Ectodermal cell (in vitro differentiated cells): ENCODE results near the gene GRHL3.
"Not testable (repeated sequence)": the region's sequence is repeated elsewhere in the genome, so short reads cannot be mapped to it uniquely, and the experiment has no call there.

Experiments used
- H3K27ac ChIP-seq: 2 replicates; pipeline ENCODE4 v1.7.0; 2013; ENCODE audit warnings: mild to moderate bottlenecking, low read depth, low read length; ENCODE audit not compliant: insufficient read depth, poor library complexity, severe bottlenecking
- H3K27me3 ChIP-seq: 2 replicates; pipeline ENCODE4 v1.7.0; 2013; ENCODE audit warnings: mild to moderate bottlenecking, low read length; ENCODE audit not compliant: insufficient read depth, control insufficient read depth, poor library complexity, severe bottlenecking
- H3K36me3 ChIP-seq: one replicate; pipeline ENCODE4 v1.7.0; 2013; ENCODE audit warnings: low read length; ENCODE audit not compliant: control insufficient read depth, insufficient read depth
- H3K4me1 ChIP-seq: one replicate; pipeline ENCODE4 v1.7.0; 2013; ENCODE audit warnings: low read length; ENCODE audit not compliant: control insufficient read depth, insufficient read depth
- H3K4me3 ChIP-seq: 2 replicates; pipeline ENCODE4 v1.7.0; 2013; ENCODE audit warnings: low read depth, low read length, control low read depth; ENCODE audit not compliant: insufficient read depth
- H3K9me3 ChIP-seq: 2 replicates; pipeline ENCODE4 v1.7.0; 2013; ENCODE audit warnings: mild to moderate bottlenecking, low read length, moderate library complexity; ENCODE audit not compliant: control insufficient read depth
- WGBS, 2 experiments: methylation state at CpG; one replicate each; pipeline ENCODE4 v1.1.7; 2013; ENCODE audit warnings: missing lambda C conversion rate in 2 of 2; 5-methylcytosine and 5-hydroxymethylcytosine counted together

The GRHL3 gene

DNA sequence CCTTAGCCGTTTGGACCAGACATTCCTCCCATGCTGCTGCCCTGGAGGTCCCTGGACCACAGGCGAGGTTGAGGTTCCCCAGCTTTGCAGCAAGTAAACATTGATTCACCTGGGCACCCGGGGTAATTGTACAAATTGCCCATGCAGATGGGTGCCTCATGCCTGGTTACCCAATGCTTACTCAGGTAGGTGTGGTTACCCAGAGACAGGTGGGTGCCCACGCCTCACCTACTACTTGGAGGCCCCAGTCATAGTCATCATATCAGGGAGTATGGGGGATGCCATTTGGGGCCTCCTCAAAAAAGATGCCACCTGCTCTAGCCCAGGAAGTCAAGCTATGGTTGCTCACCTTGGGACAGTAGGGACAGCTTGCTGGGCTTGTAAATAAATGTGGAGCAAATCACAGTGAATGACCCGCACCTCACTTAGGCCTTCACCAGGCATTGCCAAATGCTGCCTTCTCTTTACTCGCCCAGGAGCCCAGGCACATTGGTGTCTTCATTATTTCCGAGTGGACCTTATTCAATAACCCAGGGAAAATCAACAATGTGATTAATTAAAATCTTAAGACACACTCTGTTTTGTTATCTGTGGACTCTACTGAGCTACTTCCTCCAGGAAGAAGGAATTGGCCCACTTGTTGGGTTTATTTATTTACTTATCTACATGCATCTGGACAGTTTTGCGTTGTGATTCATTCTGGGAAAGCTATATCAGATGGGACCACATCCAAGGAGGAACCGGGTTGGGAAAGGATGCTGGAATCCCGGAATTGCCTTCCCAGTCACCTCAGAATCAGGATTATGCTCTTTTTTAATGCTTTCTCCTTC lies 35.6 kb upstream of the GRHL3 start:
- Histone ChIP-seq H3K36me3 (no peaks in the 10 kb centered on the region), H3K27me3 (peaks cover 31% of the 10 kb centered on the region), H3K4me3 (no peak overlapping the region), H3K4me1 (peaks cover 5% of the 10 kb centered on the region), H3K27ac (no peak overlapping the region), H3K9me3 (no peaks in the 10 kb centered on the region)
- 88 to 89% methylated on average over 10 of the region's 10 CpGs for WGBS, 2 experiments

DNA sequence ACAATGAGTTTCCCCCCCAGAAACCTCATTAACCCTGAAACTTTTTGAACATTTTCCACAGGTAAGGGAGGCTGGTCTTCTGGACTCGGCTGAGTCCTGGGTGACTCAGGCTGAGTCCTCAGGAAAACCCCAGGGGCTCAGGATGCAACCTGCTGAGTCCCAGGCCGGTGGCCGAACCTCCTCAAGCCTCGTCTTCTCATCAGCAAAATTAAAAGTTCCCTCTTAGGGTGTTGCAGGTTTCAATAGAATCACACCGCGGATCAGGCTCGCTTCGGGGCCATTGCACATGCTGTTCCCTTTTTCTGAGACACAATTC lies 35.0 kb upstream of the GRHL3 start:
- Histone ChIP-seq H3K27me3 (peaks cover 36% of the 10 kb centered on the region), H3K36me3 (no peaks in the 10 kb centered on the region), H3K4me1 (peaks cover 5% of the 10 kb centered on the region), H3K9me3 (no peaks in the 10 kb centered on the region), H3K4me3 (no peak overlapping the region), H3K27ac (no peak overlapping the region)
- WGBS, 2 experiments, result 86 to 92% methylated on average over 8 of the region's 8 CpGs

DNA sequence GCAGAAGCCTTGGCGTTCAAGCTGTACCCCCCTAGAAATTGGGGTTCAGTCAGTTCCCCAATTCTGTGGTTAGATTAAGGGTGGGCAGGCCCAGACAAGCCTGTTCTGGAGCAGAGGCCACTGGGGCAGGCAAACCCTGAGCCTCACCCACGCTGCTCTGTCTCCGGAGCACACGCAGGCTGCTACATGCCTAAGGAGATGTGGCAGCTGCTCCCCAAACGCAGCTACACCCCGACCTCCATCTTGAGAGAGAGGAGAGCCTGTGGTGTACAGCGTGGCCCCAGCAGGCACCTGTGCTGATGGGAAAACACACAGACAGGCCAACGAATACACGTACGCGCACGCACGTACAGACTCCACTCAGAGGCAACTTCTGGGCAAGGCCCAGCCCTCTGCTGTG lies 33.9 kb upstream of the GRHL3 start:
- Histone ChIP-seq H3K9me3 (no peaks in the 10 kb centered on the region), H3K4me1 (peaks cover 5% of the 10 kb centered on the region), H3K27me3 (peaks cover 46% of the 10 kb centered on the region), H3K27ac (no peak overlapping the region), H3K36me3 (no peaks in the 10 kb centered on the region), H3K4me3 (no peak overlapping the region)
- 95 to 97% methylated on average over 13 of the region's 13 CpGs for WGBS, 2 experiments

DNA sequence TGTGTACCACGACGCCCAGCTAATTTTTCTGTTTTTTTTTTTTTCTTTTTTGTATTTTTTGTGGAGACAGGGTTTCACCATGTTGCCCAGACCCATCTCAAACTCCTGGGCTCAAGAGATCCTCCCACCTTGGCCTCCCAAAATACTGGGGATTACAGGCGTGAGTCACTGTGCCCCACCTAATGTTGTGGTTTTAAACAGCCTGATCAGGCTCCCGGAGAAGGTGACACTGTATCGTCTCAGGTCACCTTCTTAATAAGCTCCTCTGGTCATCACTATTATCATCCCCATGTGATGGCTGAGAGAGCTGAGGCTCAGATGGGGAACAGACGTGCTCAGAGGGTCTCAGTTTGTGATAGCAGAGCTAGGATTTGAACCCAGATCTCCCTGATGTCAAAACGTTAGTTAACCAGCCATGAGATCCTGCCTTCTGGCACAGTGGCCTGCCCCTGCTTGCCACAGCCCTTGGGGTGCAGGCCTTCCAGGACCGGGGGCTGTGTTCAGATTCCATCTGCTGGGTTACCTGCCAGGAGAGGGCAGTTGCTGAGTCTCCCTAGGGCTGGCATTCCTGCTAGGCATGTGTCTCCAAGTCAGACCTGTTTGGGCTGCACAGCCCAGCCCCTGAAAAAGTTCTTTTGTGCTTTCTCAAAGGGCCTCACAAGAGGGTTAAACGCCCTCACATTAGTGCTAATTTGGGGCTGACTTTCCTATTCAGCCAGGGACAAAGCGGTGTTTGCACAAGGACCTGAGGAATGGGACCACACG lies 32.7 kb upstream of the GRHL3 start:
- Histone ChIP-seq H3K4me3 (no peak overlapping the region), H3K9me3 (no peaks in the 10 kb centered on the region), H3K36me3 (no peaks in the 10 kb centered on the region), H3K27me3 (peaks cover 58% of the 10 kb centered on the region), H3K4me1 (peaks cover 5% of the 10 kb centered on the region), H3K27ac (no peak overlapping the region)
- 59 to 61% methylated on average over 11 of the region's 11 CpGs for WGBS, 2 experiments

DNA sequence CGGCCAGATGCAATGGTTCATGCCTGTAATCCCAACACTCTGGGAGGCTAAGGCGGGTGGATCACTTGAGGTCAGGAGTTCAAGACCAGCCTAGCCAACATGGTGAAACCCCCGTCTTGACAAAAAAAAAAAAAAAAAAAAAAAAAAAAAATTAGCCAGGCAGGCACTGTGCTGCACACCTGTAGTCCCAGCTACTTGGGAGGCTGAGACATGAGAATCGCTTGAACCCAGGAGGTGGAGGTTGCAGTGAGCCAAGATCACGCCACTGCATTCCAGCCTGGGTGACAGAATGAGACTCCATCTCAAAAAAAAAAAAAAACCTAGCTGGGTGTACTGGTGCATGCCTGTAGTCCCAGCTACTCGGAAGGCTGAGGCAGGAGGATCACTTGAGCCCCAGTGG lies 31.4 kb upstream of the GRHL3 start:
- H3K27ac ChIP-seq, H3K4me3 ChIP-seq, H3K9me3 ChIP-seq, H3K4me1 ChIP-seq, H3K36me3 ChIP-seq: not testable (repeated sequence)
- WGBS, 2 experiments, result 90 to 93% methylated on average over 6 of the region's 6 CpGs
- peaks cover 61% of the 10 kb centered on the region for H3K27me3 ChIP-seq

DNA sequence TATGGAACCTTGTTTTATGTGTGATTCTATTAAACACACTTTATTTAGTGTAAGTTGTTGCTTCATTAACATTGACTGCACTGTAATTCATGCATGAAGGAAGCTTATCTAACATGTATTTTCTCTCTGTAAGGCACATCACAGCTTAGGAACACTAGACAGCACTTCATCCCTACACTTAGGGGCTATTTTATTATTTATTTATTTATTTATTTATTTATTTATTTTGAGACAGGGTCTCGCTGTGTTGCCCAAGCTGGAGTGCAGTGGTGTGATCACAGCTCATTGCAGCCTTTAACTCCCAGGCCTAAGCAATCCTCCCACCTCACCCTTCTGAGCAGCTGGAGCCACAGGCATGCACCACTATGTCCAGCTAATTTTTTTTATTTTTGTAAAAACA lies 30.7 kb upstream of the GRHL3 start:
- no peak overlapping the region for H3K27ac ChIP-seq
- peaks cover 58% of the 10 kb centered on the region for H3K27me3 ChIP-seq
- H3K4me1 ChIP-seq, result peaks cover 5% of the 10 kb centered on the region
- no peak overlapping the region for H3K4me3 ChIP-seq
- no peaks in the 10 kb centered on the region for H3K36me3 ChIP-seq
- no peaks in the 10 kb centered on the region for H3K9me3 ChIP-seq
- 95 to 100% methylated on average over 1 of the region's 1 CpG for WGBS, 2 experiments

DNA sequence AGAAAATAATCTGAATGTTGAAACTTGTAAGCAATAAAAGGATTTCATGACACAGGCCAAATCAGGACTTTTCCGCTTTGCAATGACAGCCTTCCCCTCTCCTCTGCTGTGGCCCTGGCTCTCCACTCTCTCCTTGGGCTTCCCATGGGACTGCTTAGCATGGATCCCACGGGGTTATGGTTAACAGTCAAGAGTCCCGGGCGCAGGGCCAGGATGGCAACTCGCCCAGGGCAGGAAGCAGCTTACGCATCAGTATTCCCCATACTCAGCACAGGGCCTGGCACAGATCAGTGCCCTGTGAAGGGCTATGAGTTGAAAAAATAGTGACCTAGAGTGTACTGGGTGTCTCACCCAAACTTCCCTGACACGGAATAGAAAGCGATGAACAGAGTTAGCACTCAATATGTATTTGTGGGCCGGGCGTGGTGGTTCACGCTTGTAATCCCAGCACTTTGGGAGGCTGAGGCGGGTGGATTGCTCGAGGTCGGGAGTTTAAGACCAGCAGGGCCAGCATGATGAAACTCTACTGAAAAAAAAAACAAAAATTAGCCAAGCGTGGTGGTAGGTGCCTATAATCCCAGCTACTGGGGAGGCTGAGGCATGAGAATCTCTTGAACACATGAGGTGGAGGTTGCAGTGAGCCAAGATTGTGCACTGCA lies 29.1 kb upstream of the GRHL3 start:
- H3K9me3 ChIP-seq, result no peaks in the 10 kb centered on the region
- H3K4me1 ChIP-seq, result peaks cover 11% of the 10 kb centered on the region
- 92 to 93% methylated on average over 15 of the region's 15 CpGs for WGBS, 2 experiments
- H3K27ac ChIP-seq, result no peak overlapping the region
- no peaks in the 10 kb centered on the region for H3K36me3 ChIP-seq
- H3K4me3 ChIP-seq, result no peak overlapping the region
- H3K27me3 ChIP-seq, result peaks cover 49% of the 10 kb centered on the region

DNA sequence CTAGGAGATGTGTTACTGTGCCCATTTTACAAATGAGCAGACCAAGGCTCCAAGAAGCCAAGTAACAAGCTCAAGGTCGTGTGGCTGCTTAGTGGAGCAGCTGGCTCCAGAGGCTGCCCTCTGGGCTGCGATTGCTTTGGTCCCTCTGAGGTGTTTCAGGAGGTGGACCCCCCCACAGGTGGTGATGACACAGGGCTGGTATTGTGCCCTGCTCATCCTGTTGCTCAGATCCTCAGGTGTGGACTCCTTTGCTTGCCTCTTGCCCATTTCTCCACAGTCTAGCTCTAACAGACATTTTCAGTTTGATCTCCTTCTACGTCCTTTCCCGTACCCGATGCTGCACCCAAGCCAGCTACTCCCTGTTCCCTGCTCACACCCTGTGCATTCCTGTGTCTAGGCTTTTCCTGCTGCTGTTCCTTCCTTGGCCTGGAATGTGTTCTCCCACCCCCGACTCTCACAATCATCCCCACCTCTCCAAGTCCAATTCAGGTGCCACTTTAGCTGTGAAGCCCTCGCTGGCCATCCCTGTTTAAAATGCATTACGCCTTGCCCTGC lies 28.1 kb upstream of the GRHL3 start:
- Histone ChIP-seq H3K27me3 (peaks cover 39% of the 10 kb centered on the region), H3K4me3 (no peak overlapping the region), H3K27ac (no peak overlapping the region), H3K9me3 (no peaks in the 10 kb centered on the region), H3K4me1 (peaks cover 14% of the 10 kb centered on the region), H3K36me3 (no peaks in the 10 kb centered on the region)
- 84 to 87% methylated on average over 8 of the region's 8 CpGs for WGBS, 2 experiments

DNA sequence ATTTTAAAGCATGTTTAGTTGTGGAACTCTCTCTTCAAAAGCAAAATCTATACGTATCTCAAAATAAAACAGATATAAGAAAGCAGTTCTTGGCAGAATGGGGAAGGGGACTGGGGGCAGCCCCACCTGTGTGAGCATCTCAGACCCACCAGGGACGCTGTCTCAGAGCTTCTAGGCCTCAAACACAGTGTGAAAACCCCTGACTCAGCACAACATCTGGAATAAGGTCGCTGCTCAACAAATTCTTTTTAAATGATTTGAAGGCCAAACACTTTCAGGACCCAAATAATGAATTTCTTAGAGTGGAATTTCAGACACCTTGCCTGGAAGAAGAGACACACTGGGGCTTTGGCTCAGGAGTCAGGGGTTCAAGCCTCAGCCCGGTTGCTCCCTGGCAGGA lies 27.1 kb upstream of the GRHL3 start:
- no peak overlapping the region for H3K27ac ChIP-seq
- H3K27me3 ChIP-seq, result peaks cover 35% of the 10 kb centered on the region
- no peaks in the 10 kb centered on the region for H3K9me3 ChIP-seq
- H3K36me3 ChIP-seq, result no peaks in the 10 kb centered on the region
- H3K4me1 ChIP-seq, result peaks cover 9% of the 10 kb centered on the region
- H3K4me3 ChIP-seq, result no peak overlapping the region
- WGBS, 2 experiments, result 88% methylated on average over 4 of the region's 4 CpGs

DNA sequence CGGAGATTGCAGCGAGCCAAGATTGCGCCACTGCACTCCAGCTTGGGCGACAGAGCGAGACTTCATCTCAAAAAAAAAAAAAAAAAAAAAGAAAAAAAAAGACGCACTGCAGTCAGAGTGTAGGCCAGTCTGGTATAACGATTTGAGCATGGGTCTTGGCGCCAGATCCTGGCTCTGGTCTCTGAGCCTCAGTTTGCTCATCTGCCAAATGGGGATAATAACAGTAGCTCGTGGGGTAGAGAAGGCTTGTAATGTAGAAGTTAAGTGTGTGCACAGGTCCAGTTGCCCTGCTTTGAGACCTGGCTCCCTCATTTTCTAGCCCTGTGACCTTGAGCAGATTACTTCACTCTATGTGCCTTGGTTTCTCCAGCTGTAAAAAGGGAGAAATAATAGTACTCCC lies 26.3 kb upstream of the GRHL3 start:
- 91 to 97% methylated on average over 9 of the region's 9 CpGs for WGBS, 2 experiments
- H3K36me3 ChIP-seq, result no peaks in the 10 kb centered on the region
- H3K4me3 ChIP-seq, result no peak overlapping the region

More for the DNA sequence above, 26.3 kb upstream of the GRHL3 start:
- Histone ChIP-seq H3K27ac (no peak overlapping the region), H3K27me3 (peaks cover 35% of the 10 kb centered on the region), H3K9me3 (no peaks in the 10 kb centered on the region), H3K4me1 (peaks cover 9% of the 10 kb centered on the region)
